MM.1S (cell line): ENCODE measurements around the gene SVEP1.

Experiments
- DNase-seq: peaks from one replicate; pipeline ENCODE4 v3.0.0-alpha.2; 2015
- H2AFZ ChIP-seq: fragments of 300-600 bp; sonication (generic); 2 replicates; pipeline ENCODE4 v1.6.0; 2016; ENCODE audit warnings: antibody characterized with exemption, low read length
- H3F3A ChIP-seq: fragments of 300-600 bp; sonication (generic); 2 replicates; pipeline ENCODE4 v1.6.1; 2016; ENCODE audit warnings: mild to moderate bottlenecking, antibody characterized with exemption, low read length, moderate library complexity, mixed read lengths; ENCODE audit not compliant: insufficient read depth
- H3K27ac ChIP-seq: fragments of 300-600 bp; sonication (generic); 2 replicates; pipeline ENCODE4 v1.5.1; 2016; ENCODE audit warnings: mild to moderate bottlenecking, low read length
- H3K27me3 ChIP-seq: fragments of 300-600 bp; sonication (generic); replicated peaks from 2 replicates; pipeline ENCODE4 v1.6.0; 2016; ENCODE audit warnings: low read length; ENCODE audit not compliant: insufficient read depth
- H3K36me3 ChIP-seq: fragments of 300-600 bp; sonication (generic); replicated peaks from 2 replicates; pipeline ENCODE4 v1.6.1; 2016; ENCODE audit warnings: mild to moderate bottlenecking, low read length, mixed read lengths; ENCODE audit not compliant: insufficient read depth
- H3K4me1 ChIP-seq: fragments of 300-600 bp; sonication (generic); 2 replicates; pipeline ENCODE4 v1.6.1; 2016; ENCODE audit warnings: low read length, mixed read lengths
- H3K4me2 ChIP-seq: fragments of 300-600 bp; sonication (generic); 2 replicates; pipeline ENCODE4 v1.6.0; 2016; ENCODE audit warnings: low read depth, low read length
- H3K4me3 ChIP-seq: fragments of 300-600 bp; sonication (generic); 2 replicates; pipeline ENCODE4 v1.5.1; 2016; ENCODE audit warnings: low read length, mixed read lengths
- H3K79me2 ChIP-seq: fragments of 300-600 bp; sonication (generic); 2 replicates; pipeline ENCODE4 v1.6.1; 2016; ENCODE audit warnings: mixed run types, low read length, mixed read lengths
- H3K9ac ChIP-seq: fragments of 300-600 bp; sonication (generic); 2 replicates; pipeline ENCODE4 v1.6.1; 2016; ENCODE audit warnings: low read length, mixed read lengths
- H3K9me2 ChIP-seq: fragments of 300-600 bp; sonication (generic); replicated peaks from 2 replicates; pipeline ENCODE4 v1.6.1; 2016; ENCODE audit warnings: mild to moderate bottlenecking, low read length, mixed read lengths; ENCODE audit not compliant: insufficient read depth
- H3K9me3 ChIP-seq: fragments of 300-600 bp; sonication (generic); replicated peaks from 2 replicates; pipeline ENCODE4 v1.6.1; 2016; ENCODE audit warnings: mild to moderate bottlenecking, low read length, mixed read lengths; ENCODE audit not compliant: insufficient read depth
- H4K20me1 ChIP-seq: fragments of 300-600 bp; sonication (generic); 2 replicates; pipeline ENCODE4 v1.6.1; 2016; ENCODE audit warnings: mild to moderate bottlenecking, low read length, moderate library complexity, mixed read lengths; ENCODE audit not compliant: insufficient read depth
- CTCF ChIP-seq: fragments of 300-600 bp; sonication (generic); IDR thresholded peaks from 2 replicates; pipeline ENCODE4 v1.5.1; 2016; ENCODE audit warnings: antibody characterized with exemption, low read length, mixed read lengths
- EZH2 ChIP-seq: fragments of 300-600 bp; sonication (generic); optimal IDR thresholded peaks from 2 replicates; pipeline ENCODE3; 2017; ENCODE audit warnings: low read depth, mild to moderate bottlenecking, antibody characterized with exemption, low read length, mixed read lengths
- EZH2phosphoT487 ChIP-seq: fragments of 300-600 bp; sonication (generic); IDR thresholded peaks from 2 replicates; pipeline ENCODE4 v1.6.1; 2018; ENCODE audit warnings: antibody characterized with exemption, low read length

SVEP1 gene

GRCh38 chr9:110329639-110330230 lies 249.8 kb downstream of the SVEP1 start:
- H3K9ac ChIP-seq = no peak overlapping the region
- no peak overlapping the region for H3K4me3 ChIP-seq
- H3K9me3 ChIP-seq = no peaks in the 10 kb centered on the region
- no peaks in the 10 kb centered on the region for H3K27me3 ChIP-seq
- H3K9me2 ChIP-seq = no peaks in the 10 kb centered on the region
- no peaks in the 10 kb centered on the region for H3K36me3 ChIP-seq
- peaks cover 13% of the 10 kb centered on the region for H3K4me1 ChIP-seq
- no peak for DNase-seq
- H3K4me2 ChIP-seq = no peak overlapping the region
- no peaks in the 10 kb centered on the region for H4K20me1 ChIP-seq
- peaks cover 5% of the 10 kb centered on the region; the same call in 1 of the 2 replicates for H3F3A ChIP-seq
- H2AFZ ChIP-seq = no peak overlapping the region
- H3K27ac ChIP-seq = no peak overlapping the region
- no peaks in the 10 kb centered on the region for H3K79me2 ChIP-seq
- TF ChIP-seq EZH2phosphoT487 (no peak), CTCF (no peak), EZH2 (no peak)

GRCh38 chr9:110328763-110329162 lies 250.8 kb downstream of the SVEP1 start:
- no peak for TF ChIP-seq EZH2phosphoT487
- TF ChIP-seq CTCF = no peak
- no peak for TF ChIP-seq EZH2
- no peaks in the 10 kb centered on the region for H3K36me3 ChIP-seq
- no peak overlapping the region for H3K4me3 ChIP-seq
- no peak overlapping the region for H2AFZ ChIP-seq
- no peak overlapping the region for H3K4me2 ChIP-seq
- H3F3A ChIP-seq = 0 out of 2 replicates have a peak, but pooled peaks cover 1% of the 10 kb centered on the region
- no peaks in the 10 kb centered on the region for H3K9me2 ChIP-seq
- H3K9me3 ChIP-seq = no peaks in the 10 kb centered on the region
- H3K79me2 ChIP-seq = no peaks in the 10 kb centered on the region
- no peaks in the 10 kb centered on the region for H4K20me1 ChIP-seq
- H3K9ac ChIP-seq = no peak overlapping the region
- H3K4me1 ChIP-seq = peaks cover 9% of the 10 kb centered on the region; the same call in 1 of the 2 replicates
- H3K27me3 ChIP-seq = no peaks in the 10 kb centered on the region
- no peak for DNase-seq
- no peak overlapping the region for H3K27ac ChIP-seq

DNA sequence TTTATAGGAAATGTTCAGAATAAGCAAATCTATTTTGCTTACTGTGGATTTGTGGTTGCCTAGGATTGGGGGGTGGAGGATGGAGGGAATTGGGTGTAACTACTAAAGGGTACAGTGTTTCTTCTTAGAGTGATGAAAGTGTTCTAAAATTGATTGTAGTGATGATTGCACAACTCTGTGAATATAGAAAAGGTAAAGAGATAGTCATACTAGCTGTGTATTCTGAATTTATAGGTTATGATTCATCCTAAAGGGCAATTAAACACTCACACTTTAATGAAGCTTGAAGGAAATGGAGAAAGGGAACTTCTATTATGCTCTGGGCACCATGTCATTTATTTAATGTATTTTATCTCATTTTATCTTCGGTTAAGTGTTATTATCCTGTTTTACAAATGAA lies 251.8 kb downstream of the SVEP1 start:
- H4K20me1 ChIP-seq = no peaks in the 10 kb centered on the region
- peaks cover 6% of the 10 kb centered on the region; the same call in 1 of the 2 replicates for H3K4me1 ChIP-seq
- no peak overlapping the region for H3K9ac ChIP-seq
- no peak for DNase-seq
- H3K4me2 ChIP-seq = no peak overlapping the region
- H3K27me3 ChIP-seq = no peaks in the 10 kb centered on the region
- no peaks in the 10 kb centered on the region for H3F3A ChIP-seq
- H3K36me3 ChIP-seq = no peaks in the 10 kb centered on the region
- H3K9me2 ChIP-seq = no peaks in the 10 kb centered on the region
- TF ChIP-seq EZH2 (no peak), EZH2phosphoT487 (no peak), CTCF (no peak)
- no peak overlapping the region for H3K4me3 ChIP-seq
- H3K9me3 ChIP-seq = no peaks in the 10 kb centered on the region
- no peak overlapping the region for H2AFZ ChIP-seq
- no peak overlapping the region for H3K27ac ChIP-seq
- no peaks in the 10 kb centered on the region for H3K79me2 ChIP-seq
